MM.1S (cell line): ENCODE measurements around the gene HELQ.

Experiments used
- DNase-seq: peaks from one replicate; pipeline ENCODE4 v3.0.0-alpha.2; 2015
- H2AFZ ChIP-seq: fragments of 300-600 bp; sonication (generic); 2 replicates; pipeline ENCODE4 v1.6.0; 2016; ENCODE audit warnings: antibody characterized with exemption, low read length
- H3F3A ChIP-seq: fragments of 300-600 bp; sonication (generic); 2 replicates; pipeline ENCODE4 v1.6.1; 2016; ENCODE audit warnings: mild to moderate bottlenecking, antibody characterized with exemption, low read length, moderate library complexity, mixed read lengths; ENCODE audit not compliant: insufficient read depth
- H3K27ac ChIP-seq: fragments of 300-600 bp; sonication (generic); 2 replicates; pipeline ENCODE4 v1.5.1; 2016; ENCODE audit warnings: mild to moderate bottlenecking, low read length
- H3K27me3 ChIP-seq: fragments of 300-600 bp; sonication (generic); replicated peaks from 2 replicates; pipeline ENCODE4 v1.6.0; 2016; ENCODE audit warnings: low read length; ENCODE audit not compliant: insufficient read depth
- H3K36me3 ChIP-seq: fragments of 300-600 bp; sonication (generic); replicated peaks from 2 replicates; pipeline ENCODE4 v1.6.1; 2016; ENCODE audit warnings: mild to moderate bottlenecking, low read length, mixed read lengths; ENCODE audit not compliant: insufficient read depth
- H3K4me1 ChIP-seq: fragments of 300-600 bp; sonication (generic); 2 replicates; pipeline ENCODE4 v1.6.1; 2016; ENCODE audit warnings: low read length, mixed read lengths
- H3K4me2 ChIP-seq: fragments of 300-600 bp; sonication (generic); 2 replicates; pipeline ENCODE4 v1.6.0; 2016; ENCODE audit warnings: low read depth, low read length
- H3K4me3 ChIP-seq: fragments of 300-600 bp; sonication (generic); 2 replicates; pipeline ENCODE4 v1.5.1; 2016; ENCODE audit warnings: low read length, mixed read lengths
- H3K79me2 ChIP-seq: fragments of 300-600 bp; sonication (generic); 2 replicates; pipeline ENCODE4 v1.6.1; 2016; ENCODE audit warnings: mixed run types, low read length, mixed read lengths
- H3K9ac ChIP-seq: fragments of 300-600 bp; sonication (generic); 2 replicates; pipeline ENCODE4 v1.6.1; 2016; ENCODE audit warnings: low read length, mixed read lengths
- H3K9me2 ChIP-seq: fragments of 300-600 bp; sonication (generic); replicated peaks from 2 replicates; pipeline ENCODE4 v1.6.1; 2016; ENCODE audit warnings: mild to moderate bottlenecking, low read length, mixed read lengths; ENCODE audit not compliant: insufficient read depth
- H3K9me3 ChIP-seq: fragments of 300-600 bp; sonication (generic); replicated peaks from 2 replicates; pipeline ENCODE4 v1.6.1; 2016; ENCODE audit warnings: mild to moderate bottlenecking, low read length, mixed read lengths; ENCODE audit not compliant: insufficient read depth
- H4K20me1 ChIP-seq: fragments of 300-600 bp; sonication (generic); 2 replicates; pipeline ENCODE4 v1.6.1; 2016; ENCODE audit warnings: mild to moderate bottlenecking, low read length, moderate library complexity, mixed read lengths; ENCODE audit not compliant: insufficient read depth
- CTCF ChIP-seq: fragments of 300-600 bp; sonication (generic); IDR thresholded peaks from 2 replicates; pipeline ENCODE4 v1.5.1; 2016; ENCODE audit warnings: antibody characterized with exemption, low read length, mixed read lengths
- EZH2 ChIP-seq: fragments of 300-600 bp; sonication (generic); optimal IDR thresholded peaks from 2 replicates; pipeline ENCODE3; 2017; ENCODE audit warnings: low read depth, mild to moderate bottlenecking, antibody characterized with exemption, low read length, mixed read lengths
- EZH2phosphoT487 ChIP-seq: fragments of 300-600 bp; sonication (generic); IDR thresholded peaks from 2 replicates; pipeline ENCODE4 v1.6.1; 2018; ENCODE audit warnings: antibody characterized with exemption, low read length

The HELQ gene

GRCh38 chr4:83484500-83485461 is 29.2 kb upstream of the HELQ start, which contains the start of gene ABRAXAS1:
Gene ABRAXAS1, minus strand, starts transcription at chr4:83485100. Its CDS starts 28 bp downstream, at chr4:83485072.
- H2AFZ ChIP-seq = peak within 1 kb of the TSS; percentile 98
- peak within 1 kb of the TSS; percentile 98 for H3K4me2 ChIP-seq
- H3K9me3 ChIP-seq = no peaks in the 10 kb centered on the region
- H3K9me2 ChIP-seq = no peaks in the 10 kb centered on the region
- H3F3A ChIP-seq = peaks cover 6% of the 10 kb centered on the region; the same call in 1 of the 2 replicates
- H3K27me3 ChIP-seq = no peaks in the 10 kb centered on the region
- peaks cover 11% of the 10 kb centered on the region; the same call in 1 of the 2 replicates for H3K4me1 ChIP-seq
- peak within 1 kb of the TSS; percentile 49; the same call in 1 of the 2 replicates for H3K9ac ChIP-seq
- no peaks in the 10 kb centered on the region for H3K79me2 ChIP-seq
- peak; percentile 97 for DNase-seq
- TF ChIP-seq EZH2phosphoT487 = no peak
- TF ChIP-seq CTCF = no peak
- no peak for TF ChIP-seq EZH2
- peak within 1 kb of the TSS; percentile 68; the same call in 1 of the 2 replicates for H3K27ac ChIP-seq
- H3K4me3 ChIP-seq = peak within 1 kb of the TSS; percentile 90
- H3K36me3 ChIP-seq = no peaks in the 10 kb centered on the region
- H4K20me1 ChIP-seq = no peaks in the 10 kb centered on the region

DNA sequence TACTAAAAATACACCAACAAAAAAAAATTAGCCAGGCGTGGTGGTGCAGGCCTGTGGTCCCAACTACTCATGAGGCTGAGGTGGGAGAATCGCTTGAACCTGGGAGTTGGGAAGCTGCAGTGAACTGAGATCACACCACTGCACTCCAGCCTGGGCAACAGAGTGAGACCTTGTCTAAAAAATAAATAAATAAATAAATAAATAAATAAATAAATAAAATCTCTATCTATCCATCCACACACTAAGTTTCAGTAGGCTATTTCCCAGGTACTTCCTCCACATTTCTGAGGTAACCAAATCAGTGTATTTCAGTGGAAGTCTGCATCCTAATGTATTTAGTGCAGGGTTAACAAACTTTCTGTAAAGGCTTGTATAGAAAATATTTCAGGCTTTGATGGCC is 18.3 kb upstream of the HELQ start:
- Histone ChIP-seq H3K27me3 (no peaks in the 10 kb centered on the region), H3K4me3 (no peak overlapping the region), H3K79me2 (no peaks in the 10 kb centered on the region), H3K4me2 (no peak overlapping the region), H3K9me2 (no peaks in the 10 kb centered on the region), H3K36me3 (no peaks in the 10 kb centered on the region), H3K27ac (no peak overlapping the region), H3K4me1 (0 out of 2 replicates have a peak, but pooled peaks cover 5% of the 10 kb centered on the region), H3F3A (no peaks in the 10 kb centered on the region; the same call in 1 of the 2 replicates), H4K20me1 (no peaks in the 10 kb centered on the region), H3K9ac (no peak overlapping the region), H3K9me3 (no peaks in the 10 kb centered on the region), H2AFZ (no peak overlapping the region)
- DNase-seq = no peak
- no peak for TF ChIP-seq CTCF
- no peak for TF ChIP-seq EZH2
- no peak for TF ChIP-seq EZH2phosphoT487

- Histone ChIP-seq H3K27me3 (no peaks in the 10 kb centered on the region), H3K4me1 (0 out of 2 replicates have a peak, but pooled peaks cover 5% of the 10 kb centered on the region), H3K36me3 (no peaks in the 10 kb centered on the region), H2AFZ (no peak overlapping the region), H3K4me2 (no peak overlapping the region), H3F3A (no peaks in the 10 kb centered on the region; the same call in 1 of the 2 replicates), H4K20me1 (no peaks in the 10 kb centered on the region), H3K79me2 (no peaks in the 10 kb centered on the region), H3K9me3 (no peaks in the 10 kb centered on the region), H3K4me3 (no peak overlapping the region), H3K9ac (no peak overlapping the region), H3K9me2 (no peaks in the 10 kb centered on the region), H3K27ac (no peak overlapping the region)
- no peak for TF ChIP-seq EZH2phosphoT487
- TF ChIP-seq EZH2 = no peak
- TF ChIP-seq CTCF = no peak
- no peak for DNase-seq
Observed at GRCh38 chr4:83473423-83473822, 17.8 kb upstream of the HELQ start.
